OCI-LY1 (cell line): ENCODE results near the gene TOP2A.

Experiments
- EZH2 ChIP-seq: fragments of 200-600 bp; sonication (generic), shearing (Covaris generic); IDR thresholded peaks from 2 replicates; pipeline ENCODE4 v1.8.0; 2017; ENCODE audit warnings: borderline replicate concordance, mixed run types, mild to moderate bottlenecking, antibody characterized with exemption, low read length, moderate library complexity, mixed read lengths
- TF ChIP-seq, protein P1 (sequence below): fragments of 200-600 bp; sonication (generic), shearing (Covaris generic); IDR thresholded peaks from 2 replicates; pipeline ENCODE4 v1.5.1; 2017; ENCODE audit warnings: mild to moderate bottlenecking, antibody characterized with exemption, low read length, moderate library complexity, mixed read lengths

DNA sequence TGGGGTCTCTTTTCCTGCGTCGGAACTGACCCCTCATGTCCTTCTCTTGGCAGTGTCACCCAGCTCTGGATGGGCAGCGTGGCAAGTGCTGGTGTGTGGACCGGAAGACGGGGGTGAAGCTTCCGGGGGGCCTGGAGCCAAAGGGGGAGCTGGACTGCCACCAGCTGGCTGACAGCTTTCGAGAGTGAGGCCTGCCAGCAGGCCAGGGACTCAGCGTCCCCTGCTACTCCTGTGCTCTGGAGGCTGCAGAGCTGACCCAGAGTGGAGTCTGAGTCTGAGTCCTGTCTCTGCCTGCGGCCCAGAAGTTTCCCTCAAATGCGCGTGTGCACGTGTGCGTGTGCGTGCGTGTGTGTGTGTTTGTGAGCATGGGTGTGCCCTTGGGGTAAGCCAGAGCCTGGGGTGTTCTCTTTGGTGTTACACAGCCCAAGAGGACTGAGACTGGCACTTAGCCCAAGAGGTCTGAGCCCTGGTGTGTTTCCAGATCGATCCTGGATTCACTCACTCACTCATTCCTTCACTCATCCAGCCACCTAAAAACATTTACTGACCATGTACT, 38.8 kb upstream of the TOP2A start:
- TF ChIP-seq, protein P1, sequence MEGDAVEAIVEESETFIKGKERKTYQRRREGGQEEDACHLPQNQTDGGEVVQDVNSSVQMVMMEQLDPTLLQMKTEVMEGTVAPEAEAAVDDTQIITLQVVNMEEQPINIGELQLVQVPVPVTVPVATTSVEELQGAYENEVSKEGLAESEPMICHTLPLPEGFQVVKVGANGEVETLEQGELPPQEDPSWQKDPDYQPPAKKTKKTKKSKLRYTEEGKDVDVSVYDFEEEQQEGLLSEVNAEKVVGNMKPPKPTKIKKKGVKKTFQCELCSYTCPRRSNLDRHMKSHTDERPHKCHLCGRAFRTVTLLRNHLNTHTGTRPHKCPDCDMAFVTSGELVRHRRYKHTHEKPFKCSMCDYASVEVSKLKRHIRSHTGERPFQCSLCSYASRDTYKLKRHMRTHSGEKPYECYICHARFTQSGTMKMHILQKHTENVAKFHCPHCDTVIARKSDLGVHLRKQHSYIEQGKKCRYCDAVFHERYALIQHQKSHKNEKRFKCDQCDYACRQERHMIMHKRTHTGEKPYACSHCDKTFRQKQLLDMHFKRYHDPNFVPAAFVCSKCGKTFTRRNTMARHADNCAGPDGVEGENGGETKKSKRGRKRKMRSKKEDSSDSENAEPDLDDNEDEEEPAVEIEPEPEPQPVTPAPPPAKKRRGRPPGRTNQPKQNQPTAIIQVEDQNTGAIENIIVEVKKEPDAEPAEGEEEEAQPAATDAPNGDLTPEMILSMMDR, result no peak
- no peak for TF ChIP-seq EZH2
